ENCODE data around the gene ZNF689. TPM values are rescaled to one million over a fixed set of nuclear protein-coding genes. Genes with fewer than 3 reads are reported as not detected.

Gene ZNF689
- 1 to 10 TPM; 5.6 to 7.1 (median 6.3) TPM for total RNA-seq
- polyA plus RNA-seq = 3.3 TPM
- long read RNA-seq, donor 1, transcript ZNF689-201 (3 exons, 3,547 nt) = major isoform, 7 of 13 reads
- long read RNA-seq, donor 1, partial matches to known transcripts = 1 of 13 reads
- long read RNA-seq, donor 1, other reads (novel, unspliced or antisense) = 5 of 13 reads
- long read RNA-seq, donor 2, partial matches to known transcripts = 1 of 4 reads
- long read RNA-seq, donor 2, other reads (novel, unspliced or antisense) = 0 of 4 reads
- long read RNA-seq, donor 3, transcript ZNF689-201 (3 exons, 3,547 nt) = major isoform, 11 of 16 reads
- long read RNA-seq, donor 3, partial matches to known transcripts = 0 of 16 reads
- long read RNA-seq, donor 3, other reads (novel, unspliced or antisense) = 4 of 16 reads
- long read RNA-seq, donor 4, partial matches to known transcripts = 4 of 8 reads
- long read RNA-seq, donor 4, other reads (novel, unspliced or antisense) = 0 of 8 reads

DNA sequence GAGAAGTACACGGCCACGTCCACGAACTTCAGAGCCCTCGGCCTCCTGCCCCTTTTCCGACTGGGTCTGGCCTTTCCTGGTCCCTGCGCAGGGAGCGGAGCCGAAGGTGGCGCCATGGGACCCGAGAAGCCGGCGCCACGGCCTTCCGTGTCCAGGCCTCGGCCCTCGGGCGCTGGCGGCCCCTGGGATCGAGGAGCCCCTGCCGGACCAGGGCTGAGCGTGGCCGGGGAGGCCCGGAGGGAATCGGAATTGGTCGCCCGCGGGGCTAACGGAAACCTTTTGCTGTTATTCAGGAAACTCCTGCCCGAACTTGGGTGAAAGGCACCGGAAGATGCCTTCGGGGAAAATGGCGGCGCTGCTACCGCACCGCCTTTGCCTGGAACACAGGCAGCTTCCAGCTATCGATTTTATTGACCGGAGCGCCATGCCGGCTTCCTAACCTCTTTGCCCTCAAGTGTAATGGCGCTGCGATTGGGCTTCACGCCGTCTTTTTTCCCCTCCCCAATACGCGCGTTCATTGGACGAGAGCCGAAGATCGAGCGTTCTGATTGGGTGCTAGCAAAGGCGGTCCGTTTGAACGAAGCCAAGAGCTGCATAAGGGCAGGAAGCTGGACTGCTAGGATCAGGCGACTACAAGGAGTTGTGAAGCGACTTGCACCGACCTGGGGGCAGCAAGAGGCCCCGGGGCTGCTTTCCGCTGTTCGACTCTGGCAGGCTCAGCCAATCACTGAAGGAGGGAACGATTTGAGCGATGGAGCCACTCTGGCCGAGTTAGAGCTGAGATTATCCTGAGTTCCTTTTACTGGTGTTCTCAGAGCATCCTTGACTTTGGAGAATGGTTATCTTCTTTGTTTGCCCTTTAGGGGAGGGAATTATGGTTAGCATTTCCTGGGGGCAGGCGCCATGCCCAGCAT lies at the start of gene ZNF689:
TSS of gene ZNF689 (minus strand) at position 464 of the 914 bp plus-strand sequence. CDS start at position 116, 348 bp downstream.
- ATAC-seq = peak; percentile 97 to 99

DNA sequence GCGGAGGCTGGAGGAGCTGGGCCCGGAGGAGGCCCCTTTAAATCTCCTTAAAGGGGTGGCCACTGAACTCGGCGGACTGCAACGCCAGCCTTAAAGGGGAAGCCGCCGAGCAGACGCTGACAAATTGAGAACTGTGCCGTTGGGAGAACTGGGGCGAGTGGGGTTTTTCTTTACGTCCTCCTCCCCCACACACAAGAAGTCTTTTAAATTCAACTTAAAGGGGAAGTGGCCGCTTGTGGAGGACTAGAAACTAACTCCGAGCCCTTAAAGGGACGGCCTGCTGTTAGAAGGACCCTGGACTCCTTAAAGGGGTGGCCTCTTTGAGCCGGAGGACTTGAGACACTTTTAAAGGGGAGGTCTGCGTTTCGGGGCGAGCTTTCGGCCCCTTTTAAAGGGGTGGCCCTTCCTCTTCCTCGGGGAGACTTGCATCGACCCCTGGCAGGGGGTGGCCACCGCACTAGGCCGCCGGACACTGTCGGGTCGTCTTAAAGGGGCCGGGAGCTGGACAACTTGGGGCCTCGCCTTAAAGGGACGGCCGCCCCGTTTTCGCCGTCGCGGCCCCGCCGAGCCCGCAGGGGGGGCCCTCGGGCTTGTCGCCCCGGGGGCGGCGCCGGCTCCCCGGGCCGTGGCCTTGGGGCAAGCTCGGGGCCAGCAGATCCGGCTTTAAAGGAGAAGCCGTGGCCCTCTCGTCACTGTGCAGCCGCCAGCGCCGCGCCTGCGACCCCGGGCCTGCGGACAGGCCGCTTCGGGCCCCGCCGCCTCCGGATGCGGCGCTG lies 48.7 kb upstream of the ZNF689 start:
- whole genome bisulfite sequencing = under 1% methylated on average over 64 of the region's 64 CpGs

More for the DNA sequence above, at the start of gene ZNF689:
- Histone ChIP-seq H3K4me3 (ENCODE audit: low read length) (peak within 1 kb of the TSS; percentile 88), H3K27me3 (ENCODE audit: control insufficient read depth, insufficient read depth) (no peaks in the 10 kb centered on the region), H3K4me1 (ENCODE audit: control insufficient read depth, insufficient read depth, low read length) (no peaks in the 10 kb centered on the region), H3K9me3 (ENCODE audit: control insufficient read depth, low read length) (no peaks in the 10 kb centered on the region), H3K27ac (ENCODE audit: low read length) (peak within 1 kb of the TSS; percentile 94)
- DNase-seq = peak; percentile 93 to 96 (median 96)
- under 1% methylated on average over 63 of the region's 63 CpGs for WGBS
- intact Hi-C loops (cut with DNase I) = loop anchor here in 3 of 4 donors (10.0 kb wide), 2 partner anchors 165 to 175 kb away; partner anchors contain the start of genes SEPHS2 (in 2 of the 3) and DCTPP1 (in 1 of the 3)

DNA sequence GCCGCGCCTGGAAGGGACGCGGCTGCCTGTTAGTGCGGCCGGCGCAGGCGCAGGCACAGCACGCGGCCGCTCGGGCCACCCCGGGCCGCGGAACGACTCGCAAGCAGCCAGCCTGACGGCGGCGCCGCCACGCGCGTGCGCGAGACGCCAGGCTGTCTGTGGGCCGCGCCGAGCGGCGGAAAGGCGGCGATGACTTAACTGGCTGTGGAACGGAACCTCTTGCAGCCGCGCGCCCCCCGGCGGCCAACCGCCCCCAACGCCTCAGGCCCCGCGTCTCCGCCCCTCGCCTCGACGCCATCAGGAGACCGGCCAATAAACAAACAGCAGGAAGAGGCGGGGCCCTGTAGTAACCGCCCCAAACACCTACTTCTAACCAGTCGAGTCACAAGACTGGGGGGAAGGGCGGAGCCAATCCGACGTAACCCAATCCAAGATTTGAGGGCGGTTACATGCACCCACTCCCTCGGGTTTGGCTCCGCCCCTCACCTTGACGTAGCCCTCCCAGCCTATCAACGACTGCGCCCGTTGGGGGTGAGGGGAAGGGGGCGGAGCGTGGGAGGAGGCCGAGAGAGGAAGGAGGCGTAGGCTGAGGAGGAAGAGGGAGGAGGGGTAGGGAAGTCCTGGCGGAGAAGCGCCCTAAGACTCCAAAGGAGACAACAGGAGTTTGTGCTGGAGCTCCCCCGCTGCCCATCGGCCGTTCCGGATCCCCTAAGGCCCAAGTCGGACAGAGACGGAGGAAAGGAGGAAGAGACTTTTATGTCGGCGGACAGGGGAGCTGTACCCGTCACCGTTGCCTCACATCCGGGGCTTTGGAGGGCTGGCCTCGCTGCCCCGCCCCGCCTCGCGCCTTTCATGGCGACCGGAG lies 47.9 kb upstream of the ZNF689 start, which contains the start of gene FBRS:
TSS of gene FBRS (plus strand) at position 566 of the 865 bp plus-strand sequence. CDS start 1,088 bp downstream, outside the sequence.
- H3K27me3 ChIP-seq (ENCODE audit: control insufficient read depth, insufficient read depth) = no peaks in the 10 kb centered on the region
- H3K4me1 ChIP-seq (ENCODE audit: control insufficient read depth, insufficient read depth, low read length) = peaks cover 10% of the 10 kb centered on the region
- DNase-seq = peak; percentile 100
- WGBS = under 1% methylated on average over 86 of the region's 86 CpGs
- peak within 1 kb of the TSS; percentile 99 for H3K27ac ChIP-seq (ENCODE audit: low read length)
- H3K4me3 ChIP-seq (ENCODE audit: low read length) = peak within 1 kb of the TSS; percentile 96
- intact Hi-C loops (cut with DNase I) = no loop called here
- peak; percentile 92 to 94 for ATAC-seq
- no peaks in the 10 kb centered on the region for H3K9me3 ChIP-seq (ENCODE audit: control insufficient read depth, low read length)

More for the DNA sequence above, 48.7 kb upstream of the ZNF689 start:
- H3K27ac ChIP-seq (ENCODE audit: low read length) = peak overlapping the region; percentile 99
- DNase-seq (peak; percentile 85 to 94 (median 93)), ATAC-seq (peak; percentile 33 to 51)
- peak overlapping the region; percentile 96 for H3K4me3 ChIP-seq (ENCODE audit: low read length)
- H3K27me3 ChIP-seq (ENCODE audit: control insufficient read depth, insufficient read depth) = no peaks in the 10 kb centered on the region
- peaks cover 12% of the 10 kb centered on the region for H3K4me1 ChIP-seq (ENCODE audit: control insufficient read depth, insufficient read depth, low read length)
- H3K9me3 ChIP-seq (ENCODE audit: control insufficient read depth, low read length) = no peaks in the 10 kb centered on the region
- intact Hi-C loops (cut with DNase I) = no loop called here

DNA sequence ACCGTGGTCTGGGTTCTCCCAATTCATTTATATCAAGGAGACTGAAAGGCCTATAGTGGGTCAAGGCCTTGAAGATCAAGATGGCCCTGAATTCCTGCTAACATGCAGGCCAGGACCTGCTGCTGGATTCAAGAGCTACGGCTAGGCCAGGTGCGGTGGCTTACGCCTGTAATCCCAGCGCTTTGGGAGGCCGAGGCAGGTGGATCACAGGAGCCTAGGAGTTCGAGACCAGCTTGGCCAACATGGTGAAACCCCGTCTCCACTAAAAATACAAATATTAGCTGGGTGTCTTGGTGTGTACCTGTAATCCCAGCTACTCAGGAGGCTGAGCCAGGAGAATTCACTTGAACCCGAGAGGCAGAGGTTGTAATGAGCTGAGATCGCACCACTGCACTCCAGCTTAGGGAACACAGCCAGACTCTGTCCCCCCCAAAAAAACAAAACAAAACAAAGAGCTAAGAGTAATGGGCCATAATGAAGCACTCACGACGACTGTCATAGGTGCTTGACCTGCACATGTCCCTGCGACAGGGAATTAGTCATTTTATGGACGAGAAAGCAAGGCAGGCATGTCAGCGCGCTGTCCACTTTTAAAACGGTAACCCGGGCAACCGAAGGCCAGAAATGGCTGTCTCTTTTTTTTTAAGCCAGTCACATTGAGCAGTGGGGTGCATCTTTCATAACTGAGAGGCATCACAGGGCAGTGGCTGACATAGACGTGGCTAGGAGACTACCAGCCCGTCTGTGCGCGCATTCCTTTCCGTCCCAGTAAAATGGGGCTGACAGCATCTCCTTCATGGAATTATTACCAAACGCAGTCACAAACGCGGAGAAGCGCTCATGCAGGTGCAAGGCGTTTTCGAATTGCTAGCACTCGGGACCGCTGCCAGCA lies 47.0 kb upstream of the ZNF689 start:
- ATAC-seq (no peak), DNase-seq (no peak)
- H3K27me3 ChIP-seq (ENCODE audit: control insufficient read depth, insufficient read depth) = no peaks in the 10 kb centered on the region
- intact Hi-C loops (cut with DNase I) = no loop called here
- H3K9me3 ChIP-seq (ENCODE audit: control insufficient read depth, low read length) = no peaks in the 10 kb centered on the region
- H3K4me3 ChIP-seq (ENCODE audit: low read length) = peak overlapping the region; percentile 33
- WGBS = 30% methylated on average over 32 of the region's 32 CpGs
- peaks cover 10% of the 10 kb centered on the region for H3K4me1 ChIP-seq (ENCODE audit: control insufficient read depth, insufficient read depth, low read length)
- H3K27ac ChIP-seq (ENCODE audit: low read length) = peak overlapping the region; percentile 94

DNA sequence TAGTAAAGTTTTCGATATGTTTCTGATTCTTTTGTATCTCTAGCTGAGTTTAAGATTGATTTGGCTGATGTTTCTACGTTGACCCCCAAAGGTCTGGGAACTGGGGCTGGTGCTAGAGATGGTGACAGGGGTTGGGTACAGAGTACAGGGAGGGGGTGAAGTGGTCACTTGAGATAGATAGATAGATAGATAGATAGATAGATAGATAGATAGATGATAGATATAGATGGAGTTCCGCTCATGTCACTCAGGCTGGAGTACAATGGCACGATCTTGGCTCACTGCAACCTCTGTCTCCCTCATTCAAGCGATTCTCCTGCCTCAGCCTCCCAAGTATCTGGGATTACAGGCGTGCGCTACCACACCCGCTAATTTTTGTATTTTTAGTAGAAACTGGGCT lies 46.2 kb upstream of the ZNF689 start:
- DNase-seq (no peak), ATAC-seq (no peak)
- H3K9me3 ChIP-seq (ENCODE audit: control insufficient read depth, low read length) = no peaks in the 10 kb centered on the region
- no peak overlapping the region for H3K27ac ChIP-seq (ENCODE audit: low read length)
- H3K4me3 ChIP-seq (ENCODE audit: low read length) = no peak overlapping the region
- peaks cover 8% of the 10 kb centered on the region for H3K4me1 ChIP-seq (ENCODE audit: control insufficient read depth, insufficient read depth, low read length)
- 96% methylated on average over 8 of the region's 8 CpGs for WGBS
- intact Hi-C loops (cut with DNase I) = no loop called here
- H3K27me3 ChIP-seq (ENCODE audit: control insufficient read depth, insufficient read depth) = no peaks in the 10 kb centered on the region

DNA sequence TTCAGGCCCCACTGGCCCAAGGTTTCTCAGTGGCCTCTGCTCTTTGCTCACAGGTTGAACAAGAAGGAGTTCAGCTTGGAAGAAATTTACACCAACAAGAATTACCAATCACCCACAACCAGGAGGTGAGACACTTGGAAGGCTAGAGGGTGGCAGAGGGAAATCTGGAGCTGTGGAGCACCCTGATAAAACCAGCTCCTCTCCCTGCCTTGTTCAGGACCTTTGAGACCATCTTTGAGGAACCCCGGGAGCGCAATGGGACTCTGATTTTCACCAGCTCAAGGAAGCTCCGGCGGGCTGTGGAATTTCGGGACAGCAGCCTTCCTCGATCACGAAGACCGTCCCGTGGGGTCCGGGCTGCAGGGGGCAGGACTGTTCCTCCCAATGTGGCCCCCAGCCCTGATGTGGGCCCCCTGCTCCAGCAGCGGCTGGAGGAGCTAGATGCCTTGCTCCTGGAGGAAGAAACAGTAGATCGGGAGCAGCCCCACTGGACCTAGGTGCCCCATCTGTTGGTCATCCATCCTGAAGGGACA lies 45.7 kb upstream of the ZNF689 start:
- no peaks in the 10 kb centered on the region for H3K9me3 ChIP-seq (ENCODE audit: control insufficient read depth, low read length)
- H3K27me3 ChIP-seq (ENCODE audit: control insufficient read depth, insufficient read depth) = no peaks in the 10 kb centered on the region
- no peak overlapping the region for H3K27ac ChIP-seq (ENCODE audit: low read length)
- no peak overlapping the region for H3K4me3 ChIP-seq (ENCODE audit: low read length)
- DNase-seq (peak in 1 of 3 donors; percentile 60), ATAC-seq (no peak)
- intact Hi-C loops (cut with DNase I) = no loop called here
- peaks cover 3% of the 10 kb centered on the region for H3K4me1 ChIP-seq (ENCODE audit: control insufficient read depth, insufficient read depth, low read length)
- WGBS = 94% methylated on average over 12 of the region's 12 CpGs

DNA sequence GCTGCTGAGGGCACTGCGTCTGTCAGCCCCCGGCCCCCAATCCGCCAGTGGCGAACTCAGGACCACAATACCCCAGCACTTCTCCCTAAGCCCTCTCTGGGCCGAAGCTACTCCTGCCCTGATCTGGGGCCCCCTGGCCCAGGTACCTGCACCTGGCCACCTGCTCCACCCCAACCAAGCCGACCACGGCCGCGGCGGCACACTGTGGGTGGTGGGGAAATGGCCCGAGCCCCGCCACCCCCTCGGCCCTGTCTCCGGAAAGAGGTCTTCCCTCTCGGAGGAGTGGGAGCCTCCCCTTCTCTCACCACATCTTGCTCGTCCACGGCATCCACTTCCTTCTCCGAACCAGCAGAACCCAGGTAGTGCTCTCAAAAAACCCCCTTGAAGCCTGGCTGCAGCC lies 44.7 kb upstream of the ZNF689 start:
- ATAC-seq (no peak), DNase-seq (peak in 1 of 3 donors; percentile 65)
- WGBS = 92% methylated on average over 18 of the region's 18 CpGs
- intact Hi-C loops (cut with DNase I) = no loop called here
- Histone ChIP-seq H3K4me3 (ENCODE audit: low read length) (no peak overlapping the region), H3K4me1 (ENCODE audit: control insufficient read depth, insufficient read depth, low read length) (peaks cover 2% of the 10 kb centered on the region), H3K27me3 (ENCODE audit: control insufficient read depth, insufficient read depth) (no peaks in the 10 kb centered on the region), H3K9me3 (ENCODE audit: control insufficient read depth, low read length) (no peaks in the 10 kb centered on the region), H3K27ac (ENCODE audit: low read length) (no peak overlapping the region)

DNA sequence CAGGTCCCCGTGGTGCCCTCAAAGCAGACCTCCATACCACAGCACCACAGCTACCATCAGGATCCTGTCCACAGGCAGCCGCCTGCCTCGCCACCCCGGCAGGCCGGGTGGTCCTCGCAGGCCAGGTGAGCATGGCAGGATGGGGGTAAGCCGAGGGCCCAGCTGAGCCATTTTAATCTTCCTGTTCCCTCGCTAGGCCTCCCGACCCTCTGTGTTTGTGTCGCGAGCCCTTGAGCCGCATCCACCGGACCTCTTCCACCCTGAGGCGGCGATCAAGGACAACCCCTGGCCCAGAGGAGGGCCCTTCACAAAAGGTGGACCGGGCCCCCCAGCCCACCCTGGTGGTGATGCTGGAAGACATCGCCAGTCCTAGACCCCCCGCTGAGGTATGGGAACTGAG lies 42.5 kb upstream of the ZNF689 start:
- ATAC-seq (no peak), DNase-seq (peak in 1 of 3 donors; percentile 64)
- Histone ChIP-seq H3K27ac (ENCODE audit: low read length) (no peak overlapping the region), H3K27me3 (ENCODE audit: control insufficient read depth, insufficient read depth) (no peaks in the 10 kb centered on the region), H3K4me1 (ENCODE audit: control insufficient read depth, insufficient read depth, low read length) (peaks cover 2% of the 10 kb centered on the region), H3K4me3 (ENCODE audit: low read length) (no peak overlapping the region), H3K9me3 (ENCODE audit: control insufficient read depth, low read length) (no peaks in the 10 kb centered on the region)
- 93% methylated on average over 18 of the region's 18 CpGs for WGBS
- intact Hi-C loops (cut with DNase I) = no loop called here

DNA sequence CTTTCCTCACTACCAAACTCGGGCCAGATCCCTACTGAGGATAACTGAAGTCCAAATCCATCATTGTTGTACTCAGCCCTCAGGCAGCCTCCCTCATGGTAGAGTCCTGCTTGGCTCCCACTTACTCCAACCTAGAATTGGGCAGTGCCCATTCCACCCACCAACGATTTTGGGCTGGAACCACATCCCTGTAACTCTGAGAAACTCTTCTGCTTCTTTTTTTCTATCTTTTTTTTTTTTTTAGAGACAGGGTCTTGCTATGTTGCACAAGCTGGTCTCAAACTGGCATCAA lies 41.8 kb upstream of the ZNF689 start:
- intact Hi-C loops (cut with DNase I) = no loop called here
- H3K27me3 ChIP-seq (ENCODE audit: control insufficient read depth, insufficient read depth) = no peaks in the 10 kb centered on the region
- peak overlapping the region; percentile 82 for H3K27ac ChIP-seq (ENCODE audit: low read length)
- peak overlapping the region; percentile 94 for H3K4me3 ChIP-seq (ENCODE audit: low read length)
- WGBS = 21% methylated on average over 2 of the region's 2 CpGs
- no peak for DNase-seq
- H3K9me3 ChIP-seq (ENCODE audit: control insufficient read depth, low read length) = no peaks in the 10 kb centered on the region
- H3K4me1 ChIP-seq (ENCODE audit: control insufficient read depth, insufficient read depth, low read length) = no peaks in the 10 kb centered on the region
- no peak for ATAC-seq

All from right cardiac atrium (tissue), 5 donors.